ENCODE results near the gene NDUFA13.

NDUFA13 gene

GRCh38 chr19:19545707-19546106 is 29.7 kb downstream of the NDUFA13 start:
- Histone ChIP-seq H3K27me3 (peaks cover 6% of the 10 kb centered on the region), H3K27ac (no peak overlapping the region), H3K36me3 (no peaks in the 10 kb centered on the region), H3K9me3 (no peaks in the 10 kb centered on the region), H3K4me1 (ENCODE audit: control insufficient read depth in 1 of 2, insufficient read depth in 1 of 2, low read depth in 1 of 2, low read length in 1 of 2) (peaks cover 26% of the 10 kb centered on the region in 2 experiments), H3K4me3 (ENCODE audit: low read depth in 1 of 2, low read length in 1 of 2) (no peak overlapping the region)
- TF ChIP-seq, protein P1, sequence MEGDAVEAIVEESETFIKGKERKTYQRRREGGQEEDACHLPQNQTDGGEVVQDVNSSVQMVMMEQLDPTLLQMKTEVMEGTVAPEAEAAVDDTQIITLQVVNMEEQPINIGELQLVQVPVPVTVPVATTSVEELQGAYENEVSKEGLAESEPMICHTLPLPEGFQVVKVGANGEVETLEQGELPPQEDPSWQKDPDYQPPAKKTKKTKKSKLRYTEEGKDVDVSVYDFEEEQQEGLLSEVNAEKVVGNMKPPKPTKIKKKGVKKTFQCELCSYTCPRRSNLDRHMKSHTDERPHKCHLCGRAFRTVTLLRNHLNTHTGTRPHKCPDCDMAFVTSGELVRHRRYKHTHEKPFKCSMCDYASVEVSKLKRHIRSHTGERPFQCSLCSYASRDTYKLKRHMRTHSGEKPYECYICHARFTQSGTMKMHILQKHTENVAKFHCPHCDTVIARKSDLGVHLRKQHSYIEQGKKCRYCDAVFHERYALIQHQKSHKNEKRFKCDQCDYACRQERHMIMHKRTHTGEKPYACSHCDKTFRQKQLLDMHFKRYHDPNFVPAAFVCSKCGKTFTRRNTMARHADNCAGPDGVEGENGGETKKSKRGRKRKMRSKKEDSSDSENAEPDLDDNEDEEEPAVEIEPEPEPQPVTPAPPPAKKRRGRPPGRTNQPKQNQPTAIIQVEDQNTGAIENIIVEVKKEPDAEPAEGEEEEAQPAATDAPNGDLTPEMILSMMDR (IDR thresholded peaks at IDR 0.05): no peak

- H3K27me3 ChIP-seq: no peaks in the 10 kb centered on the region
- H3K9me3 ChIP-seq: no peaks in the 10 kb centered on the region
- no peak overlapping the region for H3K27ac ChIP-seq
- TF ChIP-seq, protein P1 (IDR thresholded peaks at IDR 0.05): no peak
- H3K36me3 ChIP-seq: no peaks in the 10 kb centered on the region
- H3K4me3 ChIP-seq (ENCODE audit: low read depth in 1 of 2, low read length in 1 of 2): no peak overlapping the region
- H3K4me1 ChIP-seq (ENCODE audit: control insufficient read depth in 1 of 2, insufficient read depth in 1 of 2, low read depth in 1 of 2, low read length in 1 of 2): peaks cover 15 to 16% of the 10 kb centered on the region in 2 experiments
Measured at GRCh38 chr19:19546751-19547162, 30.7 kb downstream of the NDUFA13 start.

GRCh38 chr19:19547674-19548336 is 31.8 kb downstream of the NDUFA13 start:
- H3K36me3 ChIP-seq: no peaks in the 10 kb centered on the region

DNA sequence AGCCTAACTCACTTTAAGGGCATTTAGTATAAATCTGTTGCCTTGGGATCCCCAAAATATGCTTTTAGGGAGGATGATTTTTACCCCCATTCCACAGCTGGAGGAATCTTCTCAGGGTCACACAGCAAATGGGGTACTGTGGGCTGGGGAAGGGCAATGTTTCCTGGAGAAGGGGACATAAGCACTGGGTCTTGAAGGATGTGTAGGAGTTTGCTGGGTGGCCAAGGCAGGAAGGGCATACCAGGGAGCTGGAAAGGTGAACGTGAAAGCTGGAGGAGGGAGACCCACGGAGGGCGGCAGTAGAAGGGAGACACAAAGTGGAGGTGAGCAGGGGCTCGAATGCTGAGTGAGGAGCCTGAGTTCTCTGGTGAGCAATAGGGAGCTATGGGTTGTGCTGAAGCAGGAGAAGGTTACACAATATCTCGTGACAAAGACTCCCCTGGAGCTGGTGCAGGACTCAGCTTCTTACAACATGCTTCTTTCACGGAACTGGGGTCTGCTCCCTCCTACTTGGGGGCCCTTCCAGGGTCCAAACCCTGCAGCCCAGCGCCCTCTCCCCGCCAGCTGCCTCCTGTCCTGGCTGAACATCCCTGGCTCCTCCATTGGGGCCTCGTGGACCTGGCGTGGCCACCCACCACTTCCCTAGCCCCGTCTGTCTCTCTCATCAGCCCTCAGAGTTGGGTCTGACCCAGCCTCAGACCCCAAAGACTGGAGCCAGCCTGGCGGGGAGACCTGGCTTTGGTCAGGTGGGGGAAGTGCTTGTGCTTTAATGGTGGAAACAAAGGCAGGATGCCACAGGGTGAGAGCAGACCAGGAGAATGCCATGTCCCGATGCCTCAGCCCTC is 33.1 kb downstream of the NDUFA13 start:
- Histone ChIP-seq H3K4me1 (ENCODE audit: control insufficient read depth in 1 of 2, insufficient read depth in 1 of 2, low read depth in 1 of 2, low read length in 1 of 2) (no peaks in the 10 kb centered on the region), H3K27ac (no peak overlapping the region), H3K27me3 (no peaks in the 10 kb centered on the region), H3K36me3 (no peaks in the 10 kb centered on the region), H3K4me3 (ENCODE audit: low read depth in 1 of 2, low read length in 1 of 2) (no peak overlapping the region), H3K9me3 (no peaks in the 10 kb centered on the region)
- TF ChIP-seq, protein P1 (IDR thresholded peaks at IDR 0.05): no peak

More at GRCh38 chr19:19547674-19548336, 31.8 kb downstream of the NDUFA13 start:
- no peak overlapping the region for H3K4me3 ChIP-seq (ENCODE audit: low read depth in 1 of 2, low read length in 1 of 2)
- no peaks in the 10 kb centered on the region for H3K9me3 ChIP-seq
- H3K27ac ChIP-seq: no peak overlapping the region
- TF ChIP-seq, protein P1 (IDR thresholded peaks at IDR 0.05): no peak
- H3K27me3 ChIP-seq: no peaks in the 10 kb centered on the region
- peaks cover 5% of the 10 kb centered on the region in 2 experiments for H3K4me1 ChIP-seq (ENCODE audit: control insufficient read depth in 1 of 2, insufficient read depth in 1 of 2, low read depth in 1 of 2, low read length in 1 of 2)

GRCh38 chr19:19549804-19550464 is 33.9 kb downstream of the NDUFA13 start:
- no peak overlapping the region for H3K27ac ChIP-seq
- no peaks in the 10 kb centered on the region for H3K9me3 ChIP-seq
- no peaks in the 10 kb centered on the region for H3K36me3 ChIP-seq
- TF ChIP-seq, protein P1 (IDR thresholded peaks at IDR 0.05): no peak
- H3K4me3 ChIP-seq (ENCODE audit: low read depth in 1 of 2, low read length in 1 of 2): no peak overlapping the region
- no peaks in the 10 kb centered on the region for H3K4me1 ChIP-seq (ENCODE audit: control insufficient read depth in 1 of 2, insufficient read depth in 1 of 2, low read depth in 1 of 2, low read length in 1 of 2)
- H3K27me3 ChIP-seq: no peaks in the 10 kb centered on the region

Measured in neutrophil (primary cell).